ENCODE results near the gene ZACN. TPM values are rescaled to one million over a fixed set of nuclear protein-coding genes. Genes with fewer than 3 reads are reported as not detected.

ZACN gene
- total and polyA plus RNA-seq, 9 donors = 0.10 to 1.1 (median 0.43) TPM; not detected in 5

DNA sequence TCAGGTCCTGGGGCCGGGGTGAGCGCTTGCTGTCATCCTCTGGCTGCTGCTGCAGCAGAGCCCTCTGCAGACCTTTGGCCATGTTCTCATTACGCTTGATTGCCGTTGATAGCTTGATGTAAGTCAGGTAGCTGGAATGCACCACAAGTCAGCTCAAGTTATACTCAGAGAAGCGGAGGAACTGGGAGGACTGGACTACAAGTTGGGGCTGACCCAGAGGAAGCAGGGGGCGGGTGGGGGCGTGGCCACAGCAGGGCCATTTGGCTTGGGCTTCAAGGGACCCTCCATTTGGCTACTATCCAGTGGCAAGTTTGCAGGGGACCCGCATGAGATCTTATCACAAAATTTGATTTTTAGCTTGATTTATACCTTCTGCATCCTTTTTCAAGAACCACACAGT, 32.9 kb upstream of the ZACN start:
- intact Hi-C loops (cut with DNase I) = no loop called here
- H3K36me3 ChIP-seq = no peaks in the 10 kb centered on the region

DNA sequence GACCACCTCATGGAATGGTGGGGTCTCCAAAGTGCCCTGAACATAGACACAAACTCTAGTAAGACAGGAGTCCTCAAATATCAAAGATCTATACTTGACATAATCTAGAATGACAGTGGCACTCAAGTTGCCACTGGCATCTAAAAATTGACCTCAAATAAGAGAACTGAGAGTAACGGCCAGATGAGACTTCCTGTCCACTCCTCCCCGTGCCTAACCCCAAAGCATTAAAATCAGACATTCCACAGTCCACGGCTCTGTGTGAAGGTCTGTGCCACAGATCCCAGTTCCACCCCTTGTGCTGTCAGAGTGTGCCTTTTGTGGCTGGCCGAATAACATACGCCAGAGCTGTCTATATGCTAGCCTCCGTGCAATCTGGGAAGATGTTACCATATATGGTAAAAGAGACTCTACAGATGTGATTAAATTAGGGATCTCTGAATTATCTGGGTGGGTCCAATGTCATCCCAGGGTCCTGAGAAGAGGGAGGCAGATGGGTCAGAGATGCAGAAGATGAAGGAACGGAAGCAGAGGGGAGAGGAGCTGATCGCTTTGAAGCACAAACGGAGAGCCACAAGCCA, 30.9 kb upstream of the ZACN start:
- TF ChIP-seq POLR2A (IDR thresholded peaks at IDR 0.05) (no peak), EP300 (IDR thresholded peaks at IDR 0.05) (no peak)
- TF ChIP-seq, protein P1, sequence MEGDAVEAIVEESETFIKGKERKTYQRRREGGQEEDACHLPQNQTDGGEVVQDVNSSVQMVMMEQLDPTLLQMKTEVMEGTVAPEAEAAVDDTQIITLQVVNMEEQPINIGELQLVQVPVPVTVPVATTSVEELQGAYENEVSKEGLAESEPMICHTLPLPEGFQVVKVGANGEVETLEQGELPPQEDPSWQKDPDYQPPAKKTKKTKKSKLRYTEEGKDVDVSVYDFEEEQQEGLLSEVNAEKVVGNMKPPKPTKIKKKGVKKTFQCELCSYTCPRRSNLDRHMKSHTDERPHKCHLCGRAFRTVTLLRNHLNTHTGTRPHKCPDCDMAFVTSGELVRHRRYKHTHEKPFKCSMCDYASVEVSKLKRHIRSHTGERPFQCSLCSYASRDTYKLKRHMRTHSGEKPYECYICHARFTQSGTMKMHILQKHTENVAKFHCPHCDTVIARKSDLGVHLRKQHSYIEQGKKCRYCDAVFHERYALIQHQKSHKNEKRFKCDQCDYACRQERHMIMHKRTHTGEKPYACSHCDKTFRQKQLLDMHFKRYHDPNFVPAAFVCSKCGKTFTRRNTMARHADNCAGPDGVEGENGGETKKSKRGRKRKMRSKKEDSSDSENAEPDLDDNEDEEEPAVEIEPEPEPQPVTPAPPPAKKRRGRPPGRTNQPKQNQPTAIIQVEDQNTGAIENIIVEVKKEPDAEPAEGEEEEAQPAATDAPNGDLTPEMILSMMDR (IDR thresholded peaks at IDR 0.05) = no peak
- intact Hi-C loops (cut with DNase I) = no loop called here
- 78 to 81% (median 80%) methylated on average over 9 of the region's 9 CpGs for WGBS, 3 donors
- H3K36me3 ChIP-seq = no peaks in the 10 kb centered on the region
- H3K9me3 ChIP-seq = no peaks in the 10 kb centered on the region
- H3K4me1 ChIP-seq (ENCODE audit: insufficient read depth) = no peaks in the 10 kb centered on the region
- no peak for DNase-seq
- H3K27me3 ChIP-seq = no peaks in the 10 kb centered on the region
- H3K27ac ChIP-seq = no peak overlapping the region
- H3K4me3 ChIP-seq = no peak overlapping the region

More for the DNA sequence above, 32.9 kb upstream of the ZACN start:
- no peak for TF ChIP-seq EP300 (IDR thresholded peaks at IDR 0.05)
- TF ChIP-seq, protein P1 (IDR thresholded peaks at IDR 0.05) = no peak
- TF ChIP-seq POLR2A (IDR thresholded peaks at IDR 0.05) = no peak
- no peaks in the 10 kb centered on the region for H3K4me1 ChIP-seq (ENCODE audit: insufficient read depth)
- no peaks in the 10 kb centered on the region for H3K9me3 ChIP-seq
- no peaks in the 10 kb centered on the region for H3K27me3 ChIP-seq
- H3K4me3 ChIP-seq = no peak overlapping the region
- H3K27ac ChIP-seq = no peak overlapping the region
- no peak for DNase-seq
- 85 to 88% (median 86%) methylated on average over 8 of the region's 8 CpGs for WGBS, 3 donors

DNA sequence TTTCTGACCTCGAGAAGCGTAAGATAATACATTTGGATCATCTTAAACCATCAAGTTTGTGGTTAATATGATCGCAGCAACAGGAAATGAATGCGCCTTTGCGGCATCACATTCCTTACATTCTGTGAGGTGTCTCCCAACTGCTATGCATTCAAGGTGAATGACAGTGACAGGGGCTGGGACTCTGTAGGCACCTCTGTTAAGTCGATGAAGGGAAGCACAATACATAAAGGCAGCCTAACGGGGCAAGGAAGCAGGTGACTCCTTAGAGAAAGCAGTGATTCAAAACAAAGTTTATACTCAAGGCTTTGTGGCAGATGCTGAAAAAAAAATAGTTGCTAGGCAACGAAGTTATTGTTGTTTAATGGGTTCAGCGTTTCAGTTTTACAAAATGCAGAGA, 30.3 kb upstream of the ZACN start:
- WGBS, 3 donors = 75 to 83% (median 79%) methylated on average over 9 of the region's 9 CpGs
- no peak for DNase-seq
- no peaks in the 10 kb centered on the region for H3K9me3 ChIP-seq
- TF ChIP-seq, protein P1 (IDR thresholded peaks at IDR 0.05) = no peak
- TF ChIP-seq EP300 (IDR thresholded peaks at IDR 0.05) (no peak), POLR2A (IDR thresholded peaks at IDR 0.05) (no peak)
- H3K27me3 ChIP-seq = no peaks in the 10 kb centered on the region
- no peak overlapping the region for H3K4me3 ChIP-seq
- H3K36me3 ChIP-seq = no peaks in the 10 kb centered on the region
- no peaks in the 10 kb centered on the region for H3K4me1 ChIP-seq (ENCODE audit: insufficient read depth)
- H3K27ac ChIP-seq = no peak overlapping the region
- intact Hi-C loops (cut with DNase I) = no loop called here

- no peaks in the 10 kb centered on the region for H3K27me3 ChIP-seq
- TF ChIP-seq, protein P1 (IDR thresholded peaks at IDR 0.05) = no peak
- TF ChIP-seq EP300 (IDR thresholded peaks at IDR 0.05) (no peak), POLR2A (IDR thresholded peaks at IDR 0.05) (no peak)
- H3K36me3 ChIP-seq = no peaks in the 10 kb centered on the region
- no peaks in the 10 kb centered on the region for H3K9me3 ChIP-seq
- H3K4me1 ChIP-seq (ENCODE audit: insufficient read depth) = no peaks in the 10 kb centered on the region
- WGBS, 3 donors = 83 to 92% (median 84%) methylated on average over 3 of the region's 3 CpGs
- intact Hi-C loops (cut with DNase I) = no loop called here
- no peak for DNase-seq
- H3K4me3 ChIP-seq = no peak overlapping the region
- H3K27ac ChIP-seq = no peak overlapping the region
These were observed 29.7 kb upstream of the ZACN start for GRCh38 chr17:76049239-76049638.

Measured in ovary (tissue), 9 donors.